Activated CD4-positive, alpha-beta T cell treated with anti-CD3 and anti-CD28 coated beads, Interleukin-10, Interleukin-2, amounts not matched to agents 100 ng/mL and 50 ng/mL, durations not matched to agents 16 hours and 8 hours (primary cell): ENCODE data around the gene TENM4.
A peak's percentile ranks its signal among the peaks of the same experiment; 100 is the strongest.

Experiments used
- DNase-seq: peaks from one replicate; pipeline ENCODE4 v3.0.0-alpha.2; 2020

TENM4 gene

GRCh38 chr11:79102840-79103239 lies 338.0 kb downstream of the TENM4 start:
- DNase-seq: no peak

DNA sequence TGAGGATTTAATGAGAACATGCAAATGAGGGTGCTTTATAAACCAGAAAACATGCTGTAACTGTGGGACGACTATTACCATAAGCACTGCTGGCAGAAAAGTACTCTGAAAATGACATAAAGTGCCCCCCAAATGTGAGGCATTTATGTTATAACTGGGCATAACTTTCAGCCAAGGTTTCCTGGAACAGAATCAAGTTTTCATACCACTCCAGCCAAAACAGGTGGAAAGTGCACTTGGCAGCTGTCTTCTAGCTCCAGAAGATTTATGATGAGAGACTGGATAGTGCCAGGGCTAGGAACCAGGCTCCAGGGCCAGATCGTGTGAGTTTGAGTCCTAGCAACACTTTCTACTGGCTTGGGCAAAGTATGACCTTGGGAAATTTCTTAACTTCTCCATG lies 339.2 kb downstream of the TENM4 start:
- no peak for DNase-seq

DNA sequence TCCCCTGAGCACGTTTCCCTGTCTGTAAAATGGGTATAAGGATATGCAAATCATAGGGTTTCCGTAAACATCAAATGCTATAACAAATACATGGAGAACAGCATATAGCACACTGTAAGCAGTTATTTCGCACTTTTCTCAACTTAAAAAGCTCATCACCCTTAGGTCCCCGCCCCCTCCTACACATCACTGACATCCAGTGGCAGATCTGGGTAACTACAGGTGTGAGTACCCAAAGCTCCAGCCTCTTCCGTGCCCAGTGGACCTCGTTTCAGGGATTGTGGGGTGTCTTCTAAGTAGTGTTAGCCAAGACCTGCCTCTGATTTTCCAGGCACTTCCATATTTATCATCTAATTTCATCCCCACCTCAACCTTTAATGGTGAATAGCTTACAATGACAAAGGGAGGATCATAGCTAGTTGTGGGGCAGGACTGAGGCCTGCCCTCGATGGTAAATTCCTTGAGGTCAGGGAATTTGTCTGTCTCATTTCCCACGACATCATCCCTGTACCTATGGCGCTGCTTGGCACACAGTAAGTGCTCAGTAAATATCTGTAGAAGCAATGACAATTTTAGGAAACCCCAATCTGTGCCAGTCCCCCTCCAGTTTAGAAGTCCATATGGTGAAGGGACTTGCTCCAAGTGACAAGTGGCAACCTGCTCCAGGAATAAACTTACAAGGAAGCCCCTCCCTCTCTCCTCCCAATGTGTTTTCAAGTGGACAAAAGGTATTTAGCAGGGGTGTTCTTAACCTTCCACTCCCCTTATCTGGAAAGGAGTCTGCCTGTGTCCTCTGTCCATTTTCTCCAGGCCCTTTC lies 340.5 kb downstream of the TENM4 start:
- DNase-seq: peak; percentile 57

- no peak for DNase-seq
These were observed 342.7 kb downstream of the TENM4 start for GRCh38 chr11:79098146-79098545.

- no peak for DNase-seq
These were observed 343.5 kb downstream of the TENM4 start for GRCh38 chr11:79097246-79097875.

GRCh38 chr11:79095424-79095823 lies 345.4 kb downstream of the TENM4 start:
- no peak for DNase-seq

GRCh38 chr11:79094616-79095015 lies 346.2 kb downstream of the TENM4 start:
- DNase-seq: no peak

GRCh38 chr11:79092791-79093353 lies 348.0 kb downstream of the TENM4 start:
- DNase-seq: peak; percentile 4

DNA sequence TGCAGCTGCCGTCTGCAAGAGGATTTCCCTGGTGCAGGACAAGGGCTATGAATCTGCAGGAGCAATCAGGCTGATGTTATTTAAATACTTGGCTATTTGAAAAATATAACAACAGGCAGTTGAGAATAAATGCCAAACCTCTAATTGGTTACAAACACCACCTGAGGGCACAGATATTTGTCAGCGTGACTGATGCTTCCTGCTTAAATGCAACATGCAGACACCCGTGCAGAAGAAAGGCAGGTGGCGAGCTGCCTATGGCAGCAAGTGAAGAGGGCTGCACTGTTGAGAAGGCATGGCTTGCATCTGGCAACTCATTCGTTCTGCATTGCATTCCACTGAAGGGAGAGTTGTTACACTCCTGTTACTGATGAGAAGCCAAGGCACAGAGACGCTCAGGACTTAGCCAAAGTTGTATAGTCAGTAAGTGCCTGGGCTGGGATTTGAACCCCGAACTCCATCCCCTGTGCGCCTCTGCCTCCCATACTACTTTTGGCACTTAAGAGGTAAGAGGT lies 350.6 kb downstream of the TENM4 start:
- no peak for DNase-seq

- DNase-seq: no peak
These were observed 351.2 kb downstream of the TENM4 start for GRCh38 chr11:79089601-79090000.

DNA sequence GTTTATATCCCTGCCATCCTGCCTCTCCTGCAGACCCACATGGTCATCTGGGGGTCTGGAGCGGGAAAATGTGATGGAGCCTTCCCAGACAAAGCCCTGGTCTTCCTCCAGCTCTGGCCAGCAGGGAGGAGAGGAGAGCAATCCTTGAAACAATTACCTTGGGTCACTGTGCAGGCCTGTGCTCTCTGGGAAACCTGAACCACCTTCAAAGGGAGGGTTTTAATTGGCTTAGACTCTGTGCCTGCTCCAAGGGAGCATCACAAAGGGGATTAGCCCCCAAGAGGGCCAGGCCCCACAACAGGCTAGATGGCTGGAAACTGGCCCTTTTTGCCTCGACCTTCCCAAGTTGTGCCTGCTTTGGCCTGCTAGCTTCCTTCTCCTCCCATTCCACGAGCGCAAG lies 351.9 kb downstream of the TENM4 start:
- DNase-seq: no peak

DNA sequence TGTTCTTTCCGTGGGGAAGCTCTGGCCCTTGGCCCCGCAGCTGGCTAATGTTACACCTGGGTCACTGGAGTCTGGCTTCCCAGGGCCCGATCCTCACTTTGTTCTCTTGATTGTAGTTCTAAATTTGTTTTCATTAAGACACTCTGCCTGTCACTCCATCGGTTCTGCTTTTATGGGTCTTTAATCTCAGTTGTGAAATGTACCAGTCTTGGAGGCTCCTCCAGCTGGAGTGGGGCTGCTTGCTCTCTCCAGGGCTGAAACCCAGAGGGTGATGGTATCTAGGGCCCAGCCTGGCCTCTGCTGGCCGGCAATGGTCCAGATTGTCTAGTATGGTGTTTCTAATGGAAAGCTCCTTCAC lies 352.9 kb downstream of the TENM4 start:
- DNase-seq: no peak

- no peak for DNase-seq
These were observed 353.4 kb downstream of the TENM4 start for GRCh38 chr11:79087238-79087960.

GRCh38 chr11:79086056-79086455 lies 354.8 kb downstream of the TENM4 start:
- no peak for DNase-seq

DNA sequence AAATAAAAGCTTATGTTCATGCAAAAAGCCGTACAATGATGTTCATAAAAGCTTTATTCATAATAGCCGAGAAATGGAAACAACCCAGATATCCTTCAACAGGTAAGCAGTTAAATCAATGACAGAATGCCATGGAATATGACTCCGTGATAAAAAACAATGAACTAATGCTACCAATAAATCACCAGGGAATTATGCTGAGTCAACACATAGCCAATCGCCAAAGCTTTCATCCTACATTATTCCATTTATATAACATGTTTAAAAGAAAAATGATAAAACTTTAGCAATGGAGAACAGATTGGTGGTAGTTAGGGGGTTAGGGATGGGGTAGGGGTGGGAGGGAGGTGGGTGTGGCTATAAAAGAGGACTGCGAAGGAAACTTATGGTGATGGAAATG lies 356.4 kb downstream of the TENM4 start:
- no peak for DNase-seq

DNA sequence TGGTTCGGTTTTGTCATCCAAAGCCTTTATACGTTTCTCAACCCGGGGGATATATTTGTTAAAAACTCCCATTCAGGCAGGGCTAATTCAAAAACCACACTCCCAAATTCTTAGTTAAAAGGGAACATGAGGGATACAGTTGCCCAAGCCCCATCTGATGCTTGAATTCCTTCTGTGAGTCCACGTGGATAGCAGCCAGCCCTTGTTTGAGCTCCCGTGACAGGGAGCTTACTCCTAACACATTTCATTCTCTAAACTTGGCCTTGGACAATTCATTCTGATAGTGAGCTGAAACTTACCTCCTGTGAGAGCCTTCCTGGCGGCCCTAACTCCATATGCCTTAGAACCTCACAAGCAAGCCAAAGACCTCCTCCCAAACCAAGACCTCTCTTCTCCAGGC lies 357.5 kb downstream of the TENM4 start:
- DNase-seq: no peak

DNA sequence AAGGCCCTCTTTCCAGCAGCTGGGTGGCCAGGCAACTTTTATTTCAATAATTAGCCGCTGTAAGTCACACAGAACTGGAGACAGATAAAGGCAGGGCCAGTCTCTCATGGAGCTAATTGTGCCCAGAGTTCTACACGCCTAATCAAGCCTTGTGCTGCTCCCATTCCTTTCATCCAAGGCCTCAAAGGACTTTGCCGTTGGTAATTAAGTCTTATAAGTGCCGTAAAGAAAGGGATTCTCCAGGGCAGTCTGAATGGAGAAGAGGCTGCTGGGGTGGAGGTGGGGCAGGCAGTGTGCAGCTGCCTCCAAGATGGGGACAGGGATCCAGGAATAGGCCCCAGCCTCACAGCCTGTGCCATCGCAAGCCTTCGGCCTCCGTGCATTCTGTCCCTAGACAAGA lies 357.9 kb downstream of the TENM4 start:
- DNase-seq: no peak

DNA sequence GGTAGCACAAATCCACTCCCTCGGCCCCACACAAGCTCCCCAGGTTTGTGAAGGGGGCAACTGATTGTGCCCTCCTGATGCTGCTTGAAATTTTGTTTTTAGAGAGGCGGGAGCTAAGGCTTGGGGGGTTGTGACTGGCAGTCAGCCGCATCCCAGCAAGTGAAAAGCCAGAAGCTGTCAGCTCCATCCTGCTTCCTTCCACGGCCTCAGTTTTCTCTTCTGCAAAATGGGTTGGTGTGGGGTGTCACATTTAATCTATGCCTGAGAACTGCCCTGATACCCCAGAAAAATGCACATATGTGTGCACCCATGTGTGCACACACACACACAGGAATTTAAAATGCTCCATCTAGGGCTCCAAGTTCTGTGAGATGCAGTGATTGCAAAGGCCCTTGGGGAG lies 358.6 kb downstream of the TENM4 start:
- no peak for DNase-seq

GRCh38 chr11:79081471-79082031 lies 359.3 kb downstream of the TENM4 start:
- no peak for DNase-seq

DNA sequence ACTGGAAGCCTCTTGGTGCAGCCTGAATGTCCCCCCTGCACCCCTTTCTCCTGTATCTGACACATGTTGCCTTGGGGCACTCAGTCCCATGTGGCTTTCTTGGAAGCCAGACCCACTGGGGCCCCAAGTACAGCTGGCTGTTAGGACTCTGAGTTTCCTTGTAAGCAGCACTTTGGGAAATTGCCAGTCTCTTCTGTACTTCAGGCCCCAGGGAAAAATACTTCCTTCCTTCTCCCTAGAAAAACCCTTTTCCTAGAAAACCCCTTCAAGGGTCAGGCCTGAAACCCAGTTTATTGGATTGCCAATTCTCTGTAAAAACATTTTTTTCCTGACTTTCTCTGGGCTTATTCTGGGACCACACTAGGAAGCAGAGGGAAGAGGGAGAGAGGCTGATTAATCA lies 360.3 kb downstream of the TENM4 start:
- DNase-seq: no peak

GRCh38 chr11:79078999-79079398 lies 361.8 kb downstream of the TENM4 start:
- no peak for DNase-seq

- no peak for DNase-seq
These were observed 362.4 kb downstream of the TENM4 start for GRCh38 chr11:79078456-79078855.

GRCh38 chr11:79077702-79078330 lies 363.0 kb downstream of the TENM4 start:
- no peak for DNase-seq
